H7 (cell line): ENCODE results near the gene SMIM43. TPM values are rescaled to one million over a fixed set of nuclear protein-coding genes. Genes with fewer than 3 reads are reported as not detected.
A peak's percentile ranks its signal among the peaks of the same experiment; 100 is the strongest.
"Not testable (repeated sequence)": the region's sequence is repeated elsewhere in the genome, so short reads cannot be mapped to it uniquely, and the experiment has no call there.

ENCODE experiments used
- DNase-seq: peaks from one replicate; pipeline ENCODE4 v3.0.0; 2012
- H3K27me3 ChIP-seq: 2 replicates; pipeline ENCODE4 v1.6.0; 2011; ENCODE audit warnings: mild to moderate bottlenecking, low read length; ENCODE audit not compliant: control insufficient read depth, insufficient read depth
- H3K36me3 ChIP-seq: replicated peaks from 2 replicates; pipeline ENCODE4 v1.5.1; 2011; ENCODE audit warnings: low read length; ENCODE audit not compliant: control insufficient read depth, insufficient read depth
- H3K4me3 ChIP-seq: 2 replicates; pipeline ENCODE4 v1.5.1; 2011; ENCODE audit warnings: low read depth, mild to moderate bottlenecking, control low read depth, low read length, moderate library complexity; ENCODE audit not compliant: insufficient read depth
- total RNA-seq: library from RNA; depleted of rRNA; stranded (reverse); fragments of >200 nt; shearing (Covaris generic); gene quantifications from 2 replicates; pipeline ENCODE4 v1.2.3, GENCODE V29; 2014

The SMIM43 gene
- total RNA-seq, 1 experiment from 2014 or later, result not detected

DNA sequence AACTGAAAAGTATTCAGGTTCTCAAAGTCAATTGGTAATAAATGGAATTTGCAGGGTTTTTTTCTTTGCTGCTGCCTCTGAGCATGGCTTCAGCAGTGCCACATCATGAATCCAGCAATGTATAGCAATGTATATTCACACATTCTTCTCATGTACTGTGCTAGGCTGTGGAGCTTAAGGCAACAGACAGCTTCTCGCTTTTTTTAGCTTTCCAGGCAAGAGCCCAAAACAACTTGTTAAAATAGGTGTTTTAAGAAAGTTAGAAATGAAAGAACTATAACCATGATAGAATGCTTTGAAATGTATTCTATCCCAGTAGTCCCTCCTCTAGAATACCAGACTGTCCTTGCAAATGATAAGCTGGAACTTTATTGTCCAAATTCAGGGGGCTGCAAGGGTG lies 30.4 kb downstream of the SMIM43 start:
- Histone ChIP-seq H3K36me3 (no peaks in the 10 kb centered on the region), H3K27me3 (no peaks in the 10 kb centered on the region), H3K4me3 (no peak overlapping the region)
- DNase-seq, result no peak

- DNase-seq, result no peak
- Histone ChIP-seq H3K27me3 (no peaks in the 10 kb centered on the region), H3K4me3 (no peak overlapping the region), H3K36me3 (no peaks in the 10 kb centered on the region)
These were observed 31.0 kb downstream of the SMIM43 start for GRCh38 chr4:121733942-121734341.

- not testable (repeated sequence) for H3K27me3 ChIP-seq, DNase-seq, H3K36me3 ChIP-seq, H3K4me3 ChIP-seq
These were observed 35.2 kb downstream of the SMIM43 start for GRCh38 chr4:121729753-121730152.

- no peak overlapping the region for H3K4me3 ChIP-seq
- H3K27me3 ChIP-seq, result no peaks in the 10 kb centered on the region
- H3K36me3 ChIP-seq, result no peaks in the 10 kb centered on the region
- DNase-seq, result no peak
These were observed 36.2 kb downstream of the SMIM43 start for GRCh38 chr4:121728798-121729226.

DNA sequence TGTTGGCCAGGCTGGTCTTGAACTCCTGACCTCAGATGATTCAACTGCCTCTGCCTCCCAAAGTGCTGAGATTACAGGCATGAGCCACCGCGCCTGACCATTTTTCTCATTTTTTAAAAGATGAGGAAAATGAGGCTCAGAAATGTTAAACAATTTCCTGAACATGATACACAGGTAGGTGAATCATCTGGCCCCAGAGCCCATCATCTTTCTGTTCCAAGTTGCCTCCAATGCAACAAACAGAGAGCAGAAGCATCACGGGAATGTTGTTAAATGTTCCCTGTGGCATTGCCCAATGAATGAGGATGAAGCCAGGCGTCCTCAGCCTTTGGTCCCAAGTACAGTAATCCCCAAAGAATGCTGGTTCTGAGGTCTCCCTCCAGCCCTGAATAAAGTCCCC lies 36.9 kb downstream of the SMIM43 start:
- no peak for DNase-seq
- Histone ChIP-seq H3K36me3 (no peaks in the 10 kb centered on the region), H3K27me3 (no peaks in the 10 kb centered on the region), H3K4me3 (no peak overlapping the region)

DNA sequence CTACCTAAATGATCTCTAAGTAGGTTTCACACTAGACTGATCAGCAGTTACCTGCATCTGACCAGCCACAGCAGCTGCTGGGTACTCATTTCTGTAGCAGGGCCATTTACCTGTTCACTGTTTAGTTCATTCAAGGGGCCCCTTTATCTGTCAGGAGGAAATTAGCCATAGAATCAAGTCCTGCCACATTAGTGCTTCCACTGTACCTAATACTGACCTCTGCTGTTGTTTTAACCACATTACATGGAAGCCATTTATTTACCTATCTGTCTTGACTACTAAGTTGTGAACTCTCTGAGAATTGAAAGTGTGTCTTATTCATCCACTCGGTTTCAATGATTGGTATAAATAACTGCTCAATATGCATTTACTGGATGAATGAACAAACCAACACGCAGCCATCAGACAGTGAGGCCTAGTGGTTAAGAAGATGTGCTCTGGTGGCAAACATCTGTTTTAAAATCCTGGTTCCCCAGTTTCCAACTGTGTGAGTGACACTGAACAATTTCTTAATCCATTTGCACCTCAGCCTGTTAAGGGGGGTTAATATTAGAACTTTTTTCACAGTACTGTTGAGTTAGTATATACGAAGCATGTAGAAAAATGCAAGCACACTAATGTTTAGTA lies 38.2 kb downstream of the SMIM43 start:
- Histone ChIP-seq H3K27me3 (no peaks in the 10 kb centered on the region), H3K4me3 (no peak overlapping the region), H3K36me3 (no peaks in the 10 kb centered on the region)
- no peak for DNase-seq

- no peaks in the 10 kb centered on the region for H3K27me3 ChIP-seq
- no peak overlapping the region for H3K4me3 ChIP-seq
- no peak for DNase-seq
- no peaks in the 10 kb centered on the region for H3K36me3 ChIP-seq
These were observed 40.3 kb downstream of the SMIM43 start for GRCh38 chr4:121724671-121725070.

DNA sequence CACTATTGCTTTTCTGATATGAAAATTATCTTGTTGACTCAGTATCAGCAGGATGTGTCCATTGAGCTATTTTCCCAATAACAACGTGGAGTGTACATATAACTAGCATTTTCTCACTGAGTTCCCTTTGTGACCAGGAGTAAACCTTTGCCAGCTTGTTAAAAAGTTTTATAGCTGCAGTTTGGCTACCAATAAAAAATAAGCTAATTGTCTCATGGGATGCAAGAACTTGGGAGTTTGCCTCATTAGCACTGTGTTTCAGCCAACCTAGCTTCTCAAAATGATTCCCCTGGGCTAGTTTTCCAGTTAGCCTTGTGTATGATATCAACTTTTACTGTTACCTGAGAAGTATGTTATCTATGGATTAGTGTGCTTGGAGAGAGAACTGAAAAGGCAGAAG lies 43.3 kb downstream of the SMIM43 start:
- H3K36me3 ChIP-seq, result no peaks in the 10 kb centered on the region
- H3K27me3 ChIP-seq, result no peaks in the 10 kb centered on the region
- H3K4me3 ChIP-seq, result no peak overlapping the region
- DNase-seq, result no peak

DNA sequence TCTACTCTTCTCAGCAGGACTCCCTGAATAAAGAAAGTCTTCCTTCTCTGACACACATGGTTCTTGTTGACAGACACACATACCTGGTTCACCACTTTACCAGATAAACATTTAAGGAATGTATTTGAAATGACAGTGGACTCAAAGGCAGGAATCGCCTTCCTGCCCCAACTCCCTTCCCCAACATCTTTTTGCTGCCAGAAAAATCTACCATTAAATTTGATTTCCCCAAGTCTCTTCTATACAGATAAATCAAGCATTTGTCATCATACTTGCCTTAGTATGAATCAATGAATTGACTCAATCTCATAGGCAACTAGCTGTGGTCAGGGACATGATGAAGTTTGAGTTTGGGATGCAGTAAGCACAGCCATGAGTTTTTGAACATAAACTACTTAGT lies 44.9 kb downstream of the SMIM43 start:
- no peak overlapping the region for H3K4me3 ChIP-seq
- no peak for DNase-seq
- H3K36me3 ChIP-seq, result no peaks in the 10 kb centered on the region
- H3K27me3 ChIP-seq, result no peaks in the 10 kb centered on the region

- Histone ChIP-seq H3K27me3 (no peaks in the 10 kb centered on the region), H3K4me3 (no peak overlapping the region), H3K36me3 (no peaks in the 10 kb centered on the region)
- DNase-seq, result no peak
These were observed 47.2 kb downstream of the SMIM43 start for GRCh38 chr4:121717680-121718237.

- DNase-seq, result no peak
- no peaks in the 10 kb centered on the region for H3K27me3 ChIP-seq
- H3K4me3 ChIP-seq, result no peak overlapping the region
- no peaks in the 10 kb centered on the region for H3K36me3 ChIP-seq
These were observed 50.4 kb downstream of the SMIM43 start for GRCh38 chr4:121714548-121714947.

- no peak for DNase-seq
- Histone ChIP-seq H3K36me3 (no peaks in the 10 kb centered on the region), H3K27me3 (no peaks in the 10 kb centered on the region), H3K4me3 (no peak overlapping the region)
These were observed 52.2 kb downstream of the SMIM43 start for GRCh38 chr4:121712783-121713182.

DNA sequence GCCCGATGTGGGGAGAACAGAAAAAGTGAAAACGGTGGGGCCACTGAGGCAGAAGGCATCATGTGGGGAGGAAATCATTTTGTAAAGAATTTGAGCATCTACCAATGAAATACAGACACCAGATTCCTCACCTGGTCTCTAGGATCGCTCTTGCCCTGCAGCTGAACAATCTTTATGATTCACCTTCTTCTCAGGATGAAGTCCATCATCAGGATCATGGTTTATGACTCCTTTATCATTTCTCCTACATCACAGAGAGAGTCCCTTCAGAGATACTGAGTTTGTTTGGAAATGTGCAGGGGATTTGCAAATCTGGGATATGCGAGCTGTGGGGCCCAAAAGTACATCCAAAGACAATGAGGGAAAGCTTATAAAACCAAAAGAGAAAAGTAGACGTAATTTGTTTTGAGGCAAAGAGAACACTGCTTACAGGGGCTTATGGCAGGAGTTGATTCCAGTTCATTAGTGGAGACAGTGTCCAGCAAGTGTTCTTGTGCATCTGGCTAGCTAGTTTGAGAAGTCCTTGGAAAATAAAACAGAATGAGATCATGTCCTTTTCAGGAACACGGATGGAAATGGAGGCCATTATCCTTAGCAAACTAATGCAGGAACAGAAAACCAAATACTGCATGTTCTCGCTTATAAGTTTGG lies 52.8 kb downstream of the SMIM43 start:
- H3K27me3 ChIP-seq, result no peaks in the 10 kb centered on the region
- peak overlapping the region; percentile 16; the same call in 1 of the 2 replicates for H3K4me3 ChIP-seq
- no peak for DNase-seq
- no peaks in the 10 kb centered on the region for H3K36me3 ChIP-seq

- Histone ChIP-seq H3K36me3 (no peaks in the 10 kb centered on the region), H3K4me3 (peak overlapping the region; percentile 16; the same call in 1 of the 2 replicates), H3K27me3 (no peaks in the 10 kb centered on the region)
- DNase-seq, result peak; percentile 74
These were observed 53.5 kb downstream of the SMIM43 start for GRCh38 chr4:121711263-121712000.
